NCI-H2107 (cell line): Measurements from ENCODE around the gene SPTSSA.
"Not testable (repeated sequence)": the region's sequence is repeated elsewhere in the genome, so short reads cannot be mapped to it uniquely, and the experiment has no call there.

Source experiments
- DNase-seq: peaks from one replicate; lab custom pipeline; 2025; lab: John Stamatoyannopoulos, UW

Gene SPTSSA

DNA sequence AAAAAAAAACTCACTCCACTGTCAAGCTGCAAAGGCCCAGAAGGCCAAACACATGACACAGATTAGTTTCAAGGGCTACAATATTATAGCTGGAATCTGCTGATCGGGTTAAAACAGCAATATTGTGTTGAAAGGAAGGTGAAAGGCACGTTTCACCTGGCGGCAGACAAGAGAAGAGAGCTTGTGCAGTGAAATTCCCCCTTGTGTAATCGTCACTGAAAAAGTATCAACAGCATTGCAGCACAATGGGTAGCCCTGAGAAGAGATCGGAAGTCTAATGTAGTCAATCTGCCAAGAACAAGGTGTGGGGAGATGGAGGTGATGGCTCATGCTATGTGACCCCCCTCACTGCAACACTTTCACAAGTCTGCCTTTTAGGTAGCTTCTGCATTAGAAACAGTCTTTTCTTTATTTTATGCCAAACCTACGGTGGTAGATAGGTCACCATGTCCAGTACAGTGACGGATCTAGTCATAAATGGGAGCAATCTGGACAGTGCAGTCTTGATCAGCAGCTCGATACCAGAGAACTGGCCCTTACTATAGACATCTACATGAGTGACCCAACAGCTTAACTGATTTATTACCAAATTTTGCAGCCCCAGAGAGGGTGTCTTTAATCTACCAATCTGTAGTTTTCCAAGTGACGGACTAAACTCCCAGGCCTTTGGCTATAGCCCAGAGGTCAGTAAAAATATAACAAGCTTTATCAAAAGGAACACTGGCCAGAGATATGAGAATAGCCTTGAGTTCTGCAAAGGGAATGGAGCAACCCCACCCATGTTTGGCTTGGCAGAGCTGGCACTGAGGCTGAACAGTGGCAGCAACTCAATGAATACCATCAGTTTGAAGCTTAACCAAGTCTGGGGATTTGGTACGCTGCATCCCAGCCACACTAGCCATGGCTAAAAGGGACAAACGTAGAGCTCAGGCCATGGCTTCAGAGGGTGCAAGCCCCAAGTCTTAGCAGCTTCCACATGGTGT, 35.4 kb downstream of the SPTSSA start:
- DNase-seq = no peak

DNA sequence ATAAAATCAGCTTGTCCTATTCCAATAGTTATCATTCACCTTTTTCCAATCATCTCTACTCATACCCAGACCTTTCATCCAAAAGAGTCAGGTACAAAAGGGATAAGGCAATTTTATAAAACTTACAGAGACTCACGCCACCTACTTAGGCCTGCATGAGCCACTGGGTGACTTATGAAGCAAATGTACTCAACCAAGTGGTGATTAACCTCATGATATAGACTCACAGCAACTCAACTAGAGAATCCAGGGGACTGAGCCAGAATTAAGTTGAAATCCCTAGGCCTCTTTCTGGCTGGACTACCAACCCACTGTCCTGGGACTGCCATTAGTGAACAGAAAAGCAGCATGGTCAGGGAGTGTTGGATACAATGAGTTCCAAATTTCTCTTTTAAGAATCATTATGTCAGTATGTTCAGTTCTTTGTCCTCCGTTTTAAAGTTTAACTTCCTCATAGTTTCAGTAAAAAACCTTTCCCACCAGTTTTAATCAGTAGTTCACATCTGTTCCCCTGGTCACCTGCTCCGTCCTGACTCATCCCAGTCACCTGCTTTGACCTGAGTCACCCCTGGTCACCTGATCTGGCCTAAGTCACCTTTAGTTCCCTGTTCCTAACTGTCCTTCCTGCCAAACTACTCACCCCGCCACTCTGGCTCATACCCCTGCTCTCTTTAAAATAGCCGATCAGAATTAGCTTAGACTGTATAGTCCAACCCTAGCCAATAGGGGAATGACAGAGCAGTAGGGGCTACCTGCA, 36.8 kb downstream of the SPTSSA start:
- DNase-seq = no peak

DNA sequence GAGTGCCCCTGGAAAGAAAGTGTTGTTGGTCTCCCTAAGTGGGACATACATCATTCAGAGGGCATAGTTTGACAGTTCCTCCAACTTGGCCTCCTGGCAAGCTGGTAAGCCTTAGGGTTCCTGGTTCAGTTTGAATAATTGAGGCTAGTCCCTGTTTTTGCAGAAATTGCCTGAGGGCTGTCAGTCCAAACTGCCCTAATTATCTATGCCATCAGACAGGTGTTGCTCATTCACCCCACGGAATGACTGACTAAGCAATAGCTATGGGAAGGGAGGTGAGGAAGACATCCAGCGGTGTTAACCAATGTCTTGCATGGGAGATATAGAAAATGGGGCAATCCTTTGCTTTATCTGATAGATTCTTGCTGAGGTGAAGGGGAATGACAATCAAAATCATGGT, 37.6 kb downstream of the SPTSSA start:
- no peak for DNase-seq

GRCh38 chr14:34423445-34423844, 38.6 kb downstream of the SPTSSA start:
- no peak for DNase-seq

DNA sequence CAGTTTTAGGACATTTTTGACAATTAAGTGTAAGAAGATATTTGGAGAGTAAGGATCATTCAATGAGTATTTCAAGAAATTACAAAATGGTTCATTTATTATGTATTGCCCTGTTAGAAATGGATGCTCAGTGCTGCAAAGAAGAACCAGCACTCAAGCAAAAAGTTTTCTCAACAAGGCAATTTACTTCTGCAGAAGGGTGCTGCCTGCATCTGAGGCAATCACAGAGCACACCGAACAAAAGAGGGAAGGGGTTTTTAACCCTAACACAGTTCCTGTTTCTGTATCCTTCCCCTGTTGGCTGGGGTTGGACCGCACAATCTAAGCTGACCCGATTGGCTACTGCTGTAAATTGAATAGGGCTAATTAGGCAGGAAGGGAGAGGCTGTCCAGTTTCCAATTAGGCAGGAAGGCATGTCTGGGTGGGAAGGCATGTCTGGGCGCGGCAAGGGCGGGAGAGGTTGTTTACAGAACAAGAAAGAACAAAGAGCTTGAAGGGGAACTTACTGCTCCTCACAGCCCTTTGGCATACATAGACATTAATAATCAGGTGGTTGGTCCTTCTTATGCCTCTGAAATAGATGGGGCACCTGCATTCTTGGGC, 41.4 kb downstream of the SPTSSA start:
- no peak for DNase-seq

DNA sequence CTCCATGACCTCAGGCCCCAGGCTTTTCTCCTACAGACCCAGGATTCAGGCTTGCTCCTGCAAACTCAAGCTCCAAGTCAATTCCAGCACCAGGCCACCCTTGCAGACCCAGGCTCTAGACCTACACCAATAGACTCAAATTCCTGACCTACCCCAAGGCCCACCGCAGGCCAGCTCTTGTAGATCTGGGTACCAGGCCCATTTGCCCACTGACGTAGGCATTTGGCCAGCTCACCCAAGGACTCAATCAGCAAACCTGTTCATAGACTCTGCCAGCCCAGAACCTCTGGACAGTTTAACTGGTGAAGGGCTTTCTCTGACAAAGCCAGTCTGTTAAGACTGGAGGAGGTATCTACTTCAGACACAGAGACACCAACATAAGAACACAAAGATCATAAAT, 52.3 kb downstream of the SPTSSA start:
- no peak for DNase-seq

- no peak for DNase-seq
Observed at GRCh38 chr14:34407951-34408350, 54.1 kb downstream of the SPTSSA start.

DNA sequence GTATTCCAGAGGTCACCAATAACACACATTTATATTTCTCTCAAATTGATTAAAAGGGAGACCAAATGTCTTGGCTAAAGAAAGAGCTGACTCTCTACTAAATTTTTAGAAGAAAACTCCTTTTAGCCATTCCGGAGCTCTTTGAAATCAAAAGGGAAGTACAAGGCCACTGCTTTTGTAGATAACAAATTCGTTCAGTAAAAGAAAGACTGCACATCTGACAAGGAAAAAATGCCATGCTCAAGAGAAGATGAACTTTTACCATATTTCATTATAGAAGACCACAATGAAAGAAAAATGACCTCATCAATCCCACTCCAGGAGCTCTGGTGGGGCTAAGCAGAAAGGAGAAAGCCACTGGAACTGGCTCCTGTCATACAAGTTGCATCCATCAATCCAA, 57.6 kb downstream of the SPTSSA start:
- DNase-seq = no peak

- no peak for DNase-seq
Observed at GRCh38 chr14:34403646-34404045, 58.4 kb downstream of the SPTSSA start.

DNA sequence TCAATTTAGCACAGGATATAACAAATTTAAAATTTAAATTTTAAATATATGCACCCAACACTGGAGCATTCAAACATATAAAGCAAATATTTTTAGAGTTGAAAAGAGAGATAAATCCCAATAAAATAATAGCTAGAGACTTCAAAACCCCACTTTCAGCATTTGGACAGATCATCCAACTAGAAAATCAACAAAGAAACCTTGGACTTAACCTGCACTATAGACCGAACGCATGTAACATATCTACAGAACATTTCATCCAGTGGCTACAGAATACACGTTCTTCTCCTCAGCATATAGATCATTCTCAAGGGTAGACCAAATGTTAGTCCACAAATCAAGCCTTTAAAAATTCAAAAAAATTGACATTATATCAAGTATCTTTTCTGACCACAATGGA, 64.0 kb downstream of the SPTSSA start:
- DNase-seq = no peak

DNA sequence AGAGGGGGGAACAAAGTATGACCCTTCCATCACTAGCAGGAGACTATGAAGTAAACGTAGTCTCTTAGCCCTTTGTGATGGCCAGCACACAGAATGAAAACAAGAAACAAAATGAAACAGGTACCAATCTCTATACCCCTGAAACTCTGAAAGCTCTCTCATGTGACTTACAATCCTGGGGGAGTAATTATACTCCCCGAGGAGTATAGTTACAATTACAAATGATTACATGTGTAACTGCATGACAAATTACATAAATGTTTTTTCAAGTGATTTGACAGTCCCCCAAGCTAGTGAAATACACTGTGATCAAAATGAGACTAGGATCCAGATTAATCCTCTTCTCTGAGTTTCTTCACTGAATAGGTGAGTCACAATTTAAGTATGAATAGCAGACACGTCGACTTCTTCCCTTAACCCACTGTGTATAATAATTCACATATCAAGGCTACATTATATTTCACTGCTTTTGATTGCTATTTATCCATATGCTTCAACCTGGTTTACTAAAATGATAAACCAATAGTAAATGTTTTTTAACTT, 74.0 kb downstream of the SPTSSA start:
- DNase-seq = no peak

DNA sequence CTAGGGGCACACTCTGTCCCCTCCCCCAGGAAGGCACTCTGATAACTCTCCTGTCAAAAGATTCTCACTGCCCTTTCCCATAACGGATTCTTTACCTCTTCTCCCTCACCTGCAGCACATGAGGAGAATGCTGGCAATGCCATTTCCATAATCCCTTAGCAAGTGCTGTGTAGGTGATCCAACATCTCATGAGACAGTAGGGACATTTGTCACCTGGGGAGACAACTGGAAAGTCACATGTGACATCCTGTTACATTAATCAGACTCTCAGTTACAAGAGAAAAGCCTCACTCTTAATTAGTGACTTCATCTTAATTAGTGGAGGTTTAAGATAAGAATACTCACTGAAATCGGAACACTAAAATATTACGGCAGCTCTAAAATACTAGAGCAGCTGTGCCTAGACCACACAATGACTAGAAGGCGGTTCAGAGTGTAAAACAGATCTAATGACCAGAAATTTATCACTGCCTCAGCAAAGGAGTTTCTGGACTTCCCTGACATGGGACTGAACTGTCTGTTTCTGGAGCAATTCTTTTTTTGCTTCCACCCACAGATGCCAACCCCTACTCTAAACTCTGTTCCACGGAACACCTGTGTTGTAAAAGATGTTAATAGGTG, 75.1 kb downstream of the SPTSSA start:
- no peak for DNase-seq

- DNase-seq = not testable (repeated sequence)
Observed at GRCh38 chr14:34385881-34386280, 76.2 kb downstream of the SPTSSA start.

- DNase-seq = no peak
Observed at GRCh38 chr14:34383839-34384238, 78.2 kb downstream of the SPTSSA start.
